GM18907 (cell line): ENCODE data around the gene RNU7-1.
A peak's percentile ranks its signal among the peaks of the same experiment; 100 is the strongest.

Experiments used
- ATAC-seq: cut with Tn5 transposase; IDR thresholded peaks from one replicate; pipeline ENCODE4 v1.9.1; 2021; ENCODE audit warnings: mild to moderate bottlenecking, moderate library complexity; ENCODE audit not compliant: unreplicated experiment

The RNU7-1 gene

GRCh38 chr12:6936636-6937480 is 6.8 kb upstream of the RNU7-1 start:
- ATAC-seq, result peak; percentile 6

GRCh38 chr12:6937481-6938352 is 5.9 kb upstream of the RNU7-1 start:
- ATAC-seq, result peak; percentile 82

- no peak for ATAC-seq
Observed at GRCh38 chr12:6938353-6939190, 5.0 kb upstream of the RNU7-1 start.

GRCh38 chr12:6939191-6939540 is 4.5 kb upstream of the RNU7-1 start:
- no peak for ATAC-seq

- no peak for ATAC-seq
Observed at GRCh38 chr12:6941267-6941666, 2.3 kb upstream of the RNU7-1 start.

GRCh38 chr12:6941782-6942181 is 1.8 kb upstream of the RNU7-1 start:
- ATAC-seq, result no peak

GRCh38 chr12:6942331-6942665 is 1.3 kb upstream of the RNU7-1 start:
- no peak for ATAC-seq

GRCh38 chr12:6943389-6943721 is 261 bp upstream of the RNU7-1 start:
- peak; percentile 34 for ATAC-seq

GRCh38 chr12:6944381-6945186 is 968 bp downstream of the RNU7-1 start:
- ATAC-seq, result peak; percentile 46

- ATAC-seq, result no peak
Observed at GRCh38 chr12:6945613-6946012, 2.0 kb downstream of the RNU7-1 start.

- peak; percentile 16 for ATAC-seq
Observed at GRCh38 chr12:6946033-6946919, 2.7 kb downstream of the RNU7-1 start.

GRCh38 chr12:6946920-6947374 is 3.3 kb downstream of the RNU7-1 start:
- no peak for ATAC-seq

- no peak for ATAC-seq
Observed at GRCh38 chr12:6947615-6948014, 4.0 kb downstream of the RNU7-1 start.

GRCh38 chr12:6948873-6949594 is 5.4 kb downstream of the RNU7-1 start:
- no peak for ATAC-seq

GRCh38 chr12:6950401-6950801 is 6.8 kb downstream of the RNU7-1 start:
- no peak for ATAC-seq

- no peak for ATAC-seq
Observed at GRCh38 chr12:6950811-6951540, 7.4 kb downstream of the RNU7-1 start, which contains the start of gene PTPN6. Gene PTPN6 (plus strand): TSS chr12:6951356. CDS start chr12:6951513, 157 bp downstream.

GRCh38 chr12:6951551-6952120 is 8.0 kb downstream of the RNU7-1 start:
- ATAC-seq, result no peak
